K562 (cell line): Measurements from ENCODE around the gene PPM1D. TPM values are rescaled to one million over a fixed set of nuclear protein-coding genes. Genes with fewer than 3 reads are reported as not detected.
A peak's percentile ranks its signal among the peaks of the same experiment; 100 is the strongest.

Source experiments
- ATAC-seq: fragments of 200-7000 bp; cut with Tn5 transposase; 3 replicates; pipeline ENCODE4 v1.9.1; 2020; ENCODE audit warnings: moderate library complexity
- BruUV-seq: library from RNA; stranded (reverse); fragments of 400-500 nt; replicated peaks from 2 replicates; lab custom pipeline; 2021; lab: Mats Ljungman, UMichigan
- CTCF ChIA-PET: fragments of 300-600 bp; formaldehyde crosslinking; extraction: SDS; loops from one replicate; lab custom pipeline; 2021; ENCODE audit warnings: low intra/inter-chr PET ratio; lab: Yijun Ruan, JAX
- POLR2A ChIA-PET: fragments of 300-600, 350-650 bp; sonication (Branson Sonifier 250); formaldehyde crosslinking; extraction: SDS; loops from one replicate; lab custom pipeline; 2021; ENCODE audit warnings: antibody characterized with exemption, inconsistent platforms; lab: Yijun Ruan, JAX
- DNase-seq, 4 experiments: peaks; one replicate each; pipeline versions ENCODE4 v3.0.0 to v3.0.0-alpha.2; 2011 to 2018; ENCODE audit warnings: low spot score in 3 of 4, mixed read lengths in 3 of 4; ENCODE audit errors: extremely low read depth in 1 of 4
- FAIRE-seq: peaks from 2 replicates; lab custom pipeline; 2011; peaks lifted over from hg19 to GRCh38; lab: Jason Lieb, UNC
- H2AFZ ChIP-seq: 2 replicates; pipeline ENCODE4 v1.6.0; 2011; ENCODE audit warnings: low read depth, low read length, control low read depth, inconsistent platforms
- H3K27ac ChIP-seq: fragments of 200-600 bp; 3 replicates; pipeline ENCODE4 v1.8.0; 2011; ENCODE audit warnings: low read depth, mild to moderate bottlenecking, control low read depth, inconsistent platforms, low read length, moderate library complexity, mixed read lengths; ENCODE audit errors: extremely low read depth
- H3K27me3 ChIP-seq, 2 experiments: fragments of 300-600 bp in 1 of 2; 2 replicates in 1 of 2; 3 replicates in 1 of 2; pipeline versions ENCODE4 v1.6.0 to v1.8.0; 2011; ENCODE audit warnings: inconsistent platforms in 2 of 2, low read length in 2 of 2, mild to moderate bottlenecking in 1 of 2, mixed read lengths in 1 of 2, moderate library complexity in 1 of 2; ENCODE audit not compliant: control insufficient read depth in 2 of 2, insufficient read depth in 2 of 2
- H3K36me3 ChIP-seq: fragments of 300-600 bp; 3 replicates; pipeline ENCODE4 v1.8.0; 2011; ENCODE audit warnings: mild to moderate bottlenecking, low read length, inconsistent platforms; ENCODE audit not compliant: control insufficient read depth, insufficient read depth
- H3K4me1 ChIP-seq, 2 experiments: fragments of 200-600 bp in 1 of 2; replicated peaks in 1 of 2; 2 replicates in 1 of 2; 3 replicates in 1 of 2; pipeline versions ENCODE4 v1.5.1 to v1.8.0; 2011; ENCODE audit warnings: inconsistent platforms in 2 of 2, low read length in 2 of 2, mild to moderate bottlenecking in 1 of 2, mixed read lengths in 1 of 2, moderate library complexity in 1 of 2; ENCODE audit not compliant: control insufficient read depth in 2 of 2, insufficient read depth in 2 of 2
- H3K4me2 ChIP-seq: 2 replicates; pipeline ENCODE4 v1.6.1; 2011; ENCODE audit warnings: low read length, control low read depth, inconsistent platforms, mixed read lengths; ENCODE audit not compliant: insufficient read depth
- H3K4me3 ChIP-seq: fragments of 200-600 bp; sonication (generic), shearing (Covaris generic); 2 replicates; pipeline ENCODE4 v1.5.1; 2016; ENCODE audit warnings: control low read depth, inconsistent platforms
- H3K79me2 ChIP-seq: fragments of 200-600 bp; 3 replicates; pipeline ENCODE4 v1.8.0; 2011; ENCODE audit warnings: low read length, inconsistent platforms; ENCODE audit not compliant: control insufficient read depth, insufficient read depth
- H3K9ac ChIP-seq, 2 experiments: 2 replicates each; pipeline versions ENCODE4 v1.6.0 to v1.6.1; 2011; ENCODE audit warnings: low read depth in 2 of 2, low read length in 2 of 2, control low read depth in 1 of 2, inconsistent platforms in 1 of 2, mild to moderate bottlenecking in 1 of 2, mixed read lengths in 1 of 2; ENCODE audit not compliant: insufficient read depth in 1 of 2
- H3K9me1 ChIP-seq: one replicate; pipeline ENCODE4 v1.6.0; 2011; ENCODE audit warnings: inconsistent platforms, mild to moderate bottlenecking, low read length, moderate library complexity; ENCODE audit not compliant: control insufficient read depth, insufficient read depth
- H3K9me3 ChIP-seq: replicated peaks from 2 replicates; pipeline ENCODE4 v1.5.1; 2011; ENCODE audit warnings: low read depth, low read length, inconsistent platforms; ENCODE audit not compliant: control insufficient read depth, insufficient read depth
- H4K20me1 ChIP-seq: replicated peaks from 2 replicates; pipeline ENCODE4 v1.6.1; 2011; ENCODE audit warnings: low read length, inconsistent platforms, mixed read lengths; ENCODE audit not compliant: control insufficient read depth, insufficient read depth
- BCL6 ChIP-seq: fragments of 250-450 bp; sonication (Bioruptor Pico); IDR thresholded peaks from 2 replicates; pipeline ENCODE4 v1.4.0; 2020
- ZBTB11 ChIP-seq, 3 experiments: fragments of 200-800 bp in 1 of 3; fragments of 250-450 bp in 1 of 3; fragments of 450-650 bp in 1 of 3; sonication (Bioruptor Pico) in 1 of 3; sonication (Bioruptor generic) in 1 of 3; formaldehyde crosslinking in 1 of 3; IDR thresholded peaks; 2 replicates each; pipeline versions ENCODE4 v1.6.1 to v1.8.0; 2016 to 2022; ENCODE audit warnings: mild to moderate bottlenecking in 2 of 3, missing genetic modification characterization in 2 of 3, missing compliant biosample characterization in 1 of 3, moderate library complexity in 1 of 3
- ZBTB17 ChIP-seq: fragments of 450-650 bp; formaldehyde crosslinking; IDR thresholded peaks from 2 replicates; pipeline ENCODE4 v1.4.0; 2020; ENCODE audit warnings: mild to moderate bottlenecking
- ZNF77 ChIP-seq: fragments of 250-450 bp; sonication (Bioruptor Pico); IDR thresholded peaks from 2 replicates; pipeline ENCODE4 v1.5.0; 2020
- WGBS: fragments of 100-300 bp; shearing (Covaris generic); methylation state at CpG from one replicate; pipeline ENCODE4 v1.1.6; 2016; ENCODE audit warnings: low coverage, mixed read lengths; ENCODE audit not compliant: insufficient coverage; ENCODE audit errors: missing lambda C conversion rate; 5-methylcytosine and 5-hydroxymethylcytosine counted together
- in situ Hi-C: fragments of 300-500 bp; cut with MboI; formaldehyde crosslinking; loops from 4 replicates; pipeline ENCODE4 v1.15.0; 2018; ENCODE audit warnings: inconsistent platforms, mixed read lengths
- intact Hi-C: fragments of 100-400 bp; cut with micrococcal nuclease; formaldehyde crosslinking; loops from 2 replicates; pipeline ENCODE4 v1.14.2; 2022
- polyA plus RNA-seq, 8 experiments: library from polyadenylated mRNA; depleted of rRNA in 4 of 8; stranded (reverse) in 5 of 8; unstranded in 3 of 8; fragments of >200 nt; fragmentation: Nextera tagmentation in 2 of 8; fragmentation: Illumina TruSeq in 1 of 8; extraction: Ambion mirVana in 2 of 8; extraction: Trizol in 1 of 8; gene quantifications; 2 replicates each; pipeline versions ENCODE4 v1.2.1 to v1.2.3, GENCODE V29; 2011 to 2014; ENCODE audit warnings: inconsistent platforms in 1 of 8, missing spikeins in 1 of 8
- total RNA-seq, 7 experiments: library from RNA; depleted of rRNA in 6 of 7; stranded (reverse); fragments of >200 nt in 6 of 7; fragmentation: Illumina TruSeq in 2 of 7; extraction: Trizol in 2 of 7; gene quantifications; 2 replicates each; pipeline versions ENCODE4 v1.2.1 to v1.2.3, GENCODE V29; 2011 to 2021; ENCODE audit warnings: low replicate concordance in 1 of 7

PPM1D gene
- total and polyA plus RNA-seq, 9 of the 15 experiments (the other 6 are each of a cell fraction or from before 2014, with no cell fraction given), result 2.1 to 19.0 (median 7.8) TPM

DNA sequence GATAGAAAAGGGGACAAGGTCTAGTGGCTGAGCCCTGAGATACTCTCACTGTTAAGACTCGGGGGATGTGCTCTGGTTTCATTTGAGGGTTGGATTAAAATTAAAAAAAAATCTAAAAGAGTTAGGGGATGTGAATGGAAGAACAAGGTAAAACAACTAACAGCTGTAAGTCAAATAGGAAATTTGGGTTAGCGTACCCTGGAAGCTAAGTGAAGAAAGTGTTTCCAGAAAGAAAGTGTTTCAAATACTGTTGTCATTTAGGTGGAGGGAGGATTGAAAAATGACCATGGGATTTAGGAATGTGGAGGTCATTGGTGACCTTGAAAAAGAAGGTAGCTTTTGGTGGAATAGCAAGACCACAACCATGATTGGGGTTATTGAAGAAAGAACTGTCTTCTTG is 37.7 kb downstream of the PPM1D start:
- in situ Hi-C loops, result no loop called here
- H3K9ac ChIP-seq, result no peak overlapping the region
- no peak for TF ChIP-seq ZBTB17
- no peak for TF ChIP-seq ZNF77 (CRISPR knock-in tag)
- peak in 1 of 3 experiments; percentile 53; a peak in 1 of 6 replicates for TF ChIP-seq ZBTB11 (CRISPR knock-in tag; IDR thresholded peaks at IDR 0.05)
- TF ChIP-seq BCL6, result no peak
- no peaks in the 10 kb centered on the region for H4K20me1 ChIP-seq
- no peak for ATAC-seq
- no peak overlapping the region for H3K27ac ChIP-seq
- H3K4me2 ChIP-seq, result no peak overlapping the region
- H3K36me3 ChIP-seq, result peaks cover 37% of the 10 kb centered on the region; the same call in 2 of the 3 replicates
- no peak overlapping the region for H3K4me3 ChIP-seq
- H3K9me1 ChIP-seq, result no peaks in the 10 kb centered on the region
- no peaks in the 10 kb centered on the region for H3K4me1 ChIP-seq
- no peak for FAIRE-seq
- H3K27me3 ChIP-seq, result no peaks in the 10 kb centered on the region
- no peak for DNase-seq
- H3K79me2 ChIP-seq, result peaks cover 14% of the 10 kb centered on the region; the same call in 2 of the 3 replicates
- BruUV-seq, result no TSS peak
- CTCF ChIA-PET, result interaction anchor here (0.6 to 1.2 kb wide), 3 partner anchors 373 to 673 kb away, joined by 3 read pairs; partner anchors contain the start of gene RNFT1
- POLR2A ChIA-PET, result interaction anchor here (0.6 to 1.4 kb wide), 5 partner anchors 22 to 40 kb away, joined by 3 to 5 read pairs (median 3); partner anchors contain the start of genes BCAS3 and PPM1D
- H3K9me3 ChIP-seq, result no peaks in the 10 kb centered on the region
- intact Hi-C loops, result loop anchor here (5.0 to 10.0 kb wide), 4 partner anchors 35 to 493 kb away; partner anchors contain the start of genes CA4 and PPM1D
- H2AFZ ChIP-seq, result no peak overlapping the region
- WGBS, result 92% methylated on average over 2 of the region's 2 CpGs
